ENCODE measurements around the gene RECQL.

DNA sequence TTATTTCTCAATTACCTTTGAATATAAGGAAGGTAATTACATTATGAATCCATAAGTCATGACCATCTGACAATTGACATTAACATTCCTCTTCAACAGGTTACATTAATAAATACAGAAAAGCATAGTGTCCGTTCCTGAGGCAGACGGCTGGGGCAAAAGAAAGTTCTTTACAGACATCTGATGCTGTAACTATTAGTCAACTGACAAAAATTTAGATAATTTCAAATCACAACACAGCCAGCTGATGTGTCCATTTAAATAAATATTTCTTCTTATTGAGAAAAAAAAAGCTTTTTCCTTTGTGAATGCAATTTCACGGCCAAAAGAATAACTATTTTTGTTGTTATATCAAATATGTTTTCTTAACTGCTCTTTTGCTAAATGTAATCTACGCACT lies 73.2 kb downstream of the RECQL start:
- TF ChIP-seq POLR2A (IDR thresholded peaks at IDR 0.05): no peak
- TF ChIP-seq, protein P1, sequence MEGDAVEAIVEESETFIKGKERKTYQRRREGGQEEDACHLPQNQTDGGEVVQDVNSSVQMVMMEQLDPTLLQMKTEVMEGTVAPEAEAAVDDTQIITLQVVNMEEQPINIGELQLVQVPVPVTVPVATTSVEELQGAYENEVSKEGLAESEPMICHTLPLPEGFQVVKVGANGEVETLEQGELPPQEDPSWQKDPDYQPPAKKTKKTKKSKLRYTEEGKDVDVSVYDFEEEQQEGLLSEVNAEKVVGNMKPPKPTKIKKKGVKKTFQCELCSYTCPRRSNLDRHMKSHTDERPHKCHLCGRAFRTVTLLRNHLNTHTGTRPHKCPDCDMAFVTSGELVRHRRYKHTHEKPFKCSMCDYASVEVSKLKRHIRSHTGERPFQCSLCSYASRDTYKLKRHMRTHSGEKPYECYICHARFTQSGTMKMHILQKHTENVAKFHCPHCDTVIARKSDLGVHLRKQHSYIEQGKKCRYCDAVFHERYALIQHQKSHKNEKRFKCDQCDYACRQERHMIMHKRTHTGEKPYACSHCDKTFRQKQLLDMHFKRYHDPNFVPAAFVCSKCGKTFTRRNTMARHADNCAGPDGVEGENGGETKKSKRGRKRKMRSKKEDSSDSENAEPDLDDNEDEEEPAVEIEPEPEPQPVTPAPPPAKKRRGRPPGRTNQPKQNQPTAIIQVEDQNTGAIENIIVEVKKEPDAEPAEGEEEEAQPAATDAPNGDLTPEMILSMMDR (IDR thresholded peaks at IDR 0.05): no peak

Data from suprapubic skin (tissue), 3 donors.